HG03575 (cell line): ENCODE data around the gene EFTUD2.

ENCODE experiments used
- ATAC-seq: cut with Tn5 transposase; IDR thresholded peaks from one replicate; pipeline ENCODE4 v1.9.1; 2021; ENCODE audit not compliant: unreplicated experiment, insufficient number of reproducible peaks, low FRiP score; ENCODE audit errors: extremely low read depth

EFTUD2 gene

GRCh38 chr17:44912763-44913544 lies 13.7 kb upstream of the EFTUD2 start:
- ATAC-seq: no peak

DNA sequence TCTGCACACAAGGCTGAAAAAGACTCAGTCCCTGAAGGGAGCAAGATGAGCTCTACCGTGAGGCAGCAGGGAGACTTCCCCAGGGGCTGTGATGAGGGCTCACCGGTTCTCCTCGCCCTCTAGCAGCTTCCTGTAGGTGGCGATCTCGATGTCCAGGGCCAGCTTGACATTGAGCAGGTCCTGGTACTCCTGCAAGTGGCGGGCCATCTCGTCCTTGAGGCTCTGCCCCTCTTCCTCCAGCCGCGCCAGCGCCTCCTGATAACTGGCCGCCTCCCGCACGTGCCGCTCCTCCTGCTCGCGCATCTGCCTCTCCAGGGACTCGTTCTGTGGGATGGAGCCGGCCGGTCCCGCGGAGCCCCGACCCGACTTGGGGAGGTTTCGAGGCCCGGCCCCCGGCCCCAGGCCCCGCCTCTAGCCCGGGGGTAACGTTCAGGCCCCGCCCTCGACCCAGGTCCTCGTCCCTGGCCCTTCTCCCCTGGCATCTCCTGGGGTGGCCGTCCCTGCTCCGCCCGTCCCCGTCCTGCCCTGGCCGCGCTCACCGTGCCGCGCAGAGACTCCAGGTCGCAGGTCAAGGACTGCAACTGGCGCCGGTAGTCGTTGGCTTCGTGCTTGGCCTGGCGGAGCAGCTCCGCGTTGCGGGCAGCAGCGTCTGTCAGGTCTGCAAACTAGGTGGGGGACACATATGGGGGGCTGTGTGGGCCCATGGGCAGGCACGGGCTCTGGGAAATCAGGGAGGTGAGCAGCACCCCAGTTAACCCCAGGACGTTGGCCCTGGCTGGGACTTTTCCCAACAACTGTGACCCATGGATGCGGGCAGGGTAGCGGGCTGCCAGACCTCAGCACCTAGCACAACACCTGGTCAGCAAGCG lies 12.1 kb upstream of the EFTUD2 start:
- ATAC-seq: no peak

DNA sequence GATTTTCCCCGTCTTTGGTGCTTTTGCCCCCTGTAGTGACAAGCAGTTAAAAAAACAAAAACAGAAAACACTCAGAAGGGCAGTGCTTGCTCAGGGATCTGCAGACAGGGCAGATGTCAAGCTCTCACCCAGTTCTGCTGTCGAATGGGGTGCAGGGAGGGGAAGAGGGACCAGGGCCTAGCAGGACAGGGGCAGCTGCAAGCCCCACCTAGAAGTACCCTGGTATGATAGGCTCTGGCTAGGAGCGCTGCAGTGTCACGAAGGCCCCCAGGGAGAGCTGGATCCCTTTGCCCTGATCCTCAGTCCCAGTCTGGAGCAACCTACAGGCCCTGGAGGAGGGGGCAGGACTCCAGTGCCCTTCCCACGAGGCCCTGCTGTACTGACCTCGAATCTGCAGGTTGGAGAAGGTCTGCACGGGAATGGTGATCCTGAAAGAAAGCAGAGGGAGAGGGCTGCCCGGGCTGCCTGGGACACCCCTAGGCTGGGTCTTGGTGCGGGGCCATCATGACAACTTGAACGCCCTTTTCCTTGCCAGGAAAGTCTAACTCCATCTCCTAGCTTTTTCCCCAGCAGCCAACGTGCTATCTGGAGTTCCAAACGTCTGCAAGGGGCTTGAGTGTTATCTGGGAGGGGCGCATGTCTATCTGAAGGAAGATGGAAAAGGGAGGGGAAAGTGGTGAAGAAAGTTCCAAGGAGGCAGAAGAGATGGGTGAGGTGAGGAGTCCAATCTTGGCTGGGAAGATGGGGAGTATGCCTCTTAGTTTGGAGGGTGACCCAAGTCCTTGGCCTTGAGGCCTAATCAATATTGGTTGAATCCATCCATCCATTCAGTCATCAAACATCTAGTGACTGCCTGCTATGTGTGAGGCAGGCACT lies 11.2 kb upstream of the EFTUD2 start:
- no peak for ATAC-seq

DNA sequence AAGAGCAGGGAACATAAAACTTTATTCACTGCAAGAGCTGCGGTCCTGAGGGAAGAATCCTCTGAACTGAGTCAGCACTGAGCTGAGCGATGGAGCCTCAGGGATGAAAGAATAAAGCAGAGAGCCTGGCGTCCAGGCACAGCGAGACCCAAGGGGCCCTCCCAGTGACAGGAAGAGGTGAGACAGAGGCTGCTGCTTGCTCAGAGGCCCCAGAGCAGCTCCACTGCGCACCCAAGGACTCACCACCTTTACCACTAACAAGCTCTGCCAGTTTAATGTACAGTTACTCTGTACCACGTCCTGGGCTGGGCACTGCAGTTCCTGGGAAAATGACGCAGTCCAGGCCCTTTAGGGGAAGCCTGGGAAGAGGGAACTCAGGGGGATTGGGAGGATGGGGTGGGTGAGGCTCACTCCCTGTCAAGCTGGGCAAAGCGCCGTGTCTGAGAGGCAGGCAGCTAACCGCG lies 10.5 kb upstream of the EFTUD2 start:
- ATAC-seq: no peak

DNA sequence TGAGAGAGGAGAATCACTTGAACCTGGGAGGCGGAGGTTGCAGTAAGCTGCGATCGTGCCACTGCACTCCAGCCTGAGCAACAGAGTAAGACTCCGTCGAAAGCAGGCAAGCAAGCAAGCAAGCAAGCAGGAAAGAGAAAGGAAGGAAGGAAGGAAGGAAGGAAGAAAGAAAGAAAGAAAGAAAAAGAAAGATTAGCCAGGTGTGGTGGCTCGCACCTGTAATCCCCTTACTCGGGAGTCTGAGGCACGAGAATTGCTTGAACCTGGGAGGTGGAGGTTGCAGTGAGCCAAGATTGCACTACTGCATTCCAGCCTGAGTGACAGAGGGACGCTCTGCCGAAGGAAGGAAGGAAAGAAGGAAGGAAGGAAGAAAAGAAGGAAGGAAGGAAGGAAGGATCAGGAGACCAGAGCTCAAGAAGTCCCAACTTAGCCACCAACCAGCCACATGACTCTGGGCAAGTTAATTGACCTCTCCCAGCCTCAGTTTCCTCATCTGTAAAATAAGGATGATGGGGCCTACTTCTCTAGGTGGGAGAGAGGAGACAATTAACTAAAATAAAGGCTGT lies 9.6 kb upstream of the EFTUD2 start:
- no peak for ATAC-seq

DNA sequence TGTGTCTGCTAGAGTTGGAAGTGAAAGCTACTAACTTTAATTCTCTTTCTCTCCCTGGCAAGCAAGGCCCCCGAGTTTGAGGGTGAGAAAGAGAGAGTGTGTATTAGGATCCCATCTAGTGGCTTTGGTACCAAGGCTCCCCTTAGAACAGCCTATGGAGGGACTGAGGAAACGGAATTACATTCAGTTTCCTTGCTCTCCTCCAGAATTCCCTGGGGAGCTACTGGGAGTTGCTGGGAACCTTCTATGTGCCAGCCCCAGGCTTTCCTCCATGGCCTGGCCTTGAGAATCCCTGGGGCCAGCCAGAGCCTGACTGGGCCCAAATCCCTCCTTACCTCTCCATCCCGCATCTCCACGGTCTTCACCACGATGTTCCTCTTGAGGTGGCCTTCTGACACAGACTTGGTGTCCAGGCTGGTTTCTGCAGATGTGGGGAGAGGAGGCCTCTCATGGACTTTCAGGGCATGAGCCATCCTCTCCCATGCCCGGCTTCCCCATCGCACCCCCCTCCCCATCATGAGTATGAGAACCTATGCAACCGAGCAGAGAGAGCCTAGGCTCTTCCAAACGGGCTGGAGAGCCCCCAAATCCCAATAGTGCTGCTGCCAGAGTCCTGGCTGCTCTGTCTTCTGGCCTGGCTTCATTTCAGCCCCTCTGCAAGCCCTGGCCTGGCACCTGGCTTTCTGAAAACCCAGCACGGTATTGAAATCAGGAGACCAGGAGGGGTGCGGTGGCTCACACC lies 8.7 kb upstream of the EFTUD2 start:
- no peak for ATAC-seq

DNA sequence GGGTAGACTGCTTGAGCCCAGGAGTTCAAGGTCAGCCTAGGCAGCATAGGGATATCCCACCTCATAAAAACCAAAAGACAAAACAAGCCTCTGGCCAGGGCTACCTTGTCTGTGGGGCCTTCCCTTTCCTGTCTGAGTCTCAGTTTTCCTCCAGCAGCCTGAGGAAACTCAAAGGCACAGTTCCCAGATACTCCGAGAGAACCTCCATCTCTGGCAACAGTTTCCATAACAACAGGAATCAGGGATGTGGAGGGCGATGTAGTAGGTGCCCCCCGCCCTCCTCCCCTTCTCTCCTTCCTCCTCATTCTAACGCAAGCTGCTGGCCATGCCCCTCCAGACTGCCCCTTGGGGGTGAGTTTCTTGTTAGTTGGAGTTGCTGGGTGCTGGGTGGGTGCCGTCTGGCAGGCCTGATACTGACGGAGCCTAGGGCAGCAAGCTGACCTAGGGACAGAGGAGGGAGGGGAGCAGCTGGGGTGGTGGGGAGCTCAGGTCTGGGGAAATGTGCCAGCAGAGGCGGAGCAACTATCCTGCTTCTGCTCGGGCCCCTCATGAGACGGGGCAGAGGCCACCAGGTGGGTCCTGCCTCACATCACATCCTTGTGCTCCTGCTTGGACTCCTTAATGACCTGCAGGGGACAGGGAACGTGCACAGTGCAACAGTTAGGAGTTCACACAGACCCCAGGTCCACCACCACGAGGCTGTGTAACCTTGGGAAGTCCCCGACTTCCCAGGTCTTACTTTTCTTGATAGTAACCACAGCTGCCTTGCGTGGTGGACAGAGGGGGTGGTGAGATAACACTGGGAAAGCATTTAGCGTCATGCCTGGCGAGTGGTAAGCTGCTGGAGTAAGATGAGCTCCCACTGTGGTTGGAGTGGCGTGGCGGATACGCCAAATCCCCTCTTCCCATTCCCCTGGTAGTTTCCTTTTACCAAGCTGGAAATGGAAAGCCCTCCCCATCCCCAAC lies 7.8 kb upstream of the EFTUD2 start:
- no peak for ATAC-seq

- ATAC-seq: no peak
Measured at GRCh38 chr17:44906010-44906646, 6.9 kb upstream of the EFTUD2 start.

DNA sequence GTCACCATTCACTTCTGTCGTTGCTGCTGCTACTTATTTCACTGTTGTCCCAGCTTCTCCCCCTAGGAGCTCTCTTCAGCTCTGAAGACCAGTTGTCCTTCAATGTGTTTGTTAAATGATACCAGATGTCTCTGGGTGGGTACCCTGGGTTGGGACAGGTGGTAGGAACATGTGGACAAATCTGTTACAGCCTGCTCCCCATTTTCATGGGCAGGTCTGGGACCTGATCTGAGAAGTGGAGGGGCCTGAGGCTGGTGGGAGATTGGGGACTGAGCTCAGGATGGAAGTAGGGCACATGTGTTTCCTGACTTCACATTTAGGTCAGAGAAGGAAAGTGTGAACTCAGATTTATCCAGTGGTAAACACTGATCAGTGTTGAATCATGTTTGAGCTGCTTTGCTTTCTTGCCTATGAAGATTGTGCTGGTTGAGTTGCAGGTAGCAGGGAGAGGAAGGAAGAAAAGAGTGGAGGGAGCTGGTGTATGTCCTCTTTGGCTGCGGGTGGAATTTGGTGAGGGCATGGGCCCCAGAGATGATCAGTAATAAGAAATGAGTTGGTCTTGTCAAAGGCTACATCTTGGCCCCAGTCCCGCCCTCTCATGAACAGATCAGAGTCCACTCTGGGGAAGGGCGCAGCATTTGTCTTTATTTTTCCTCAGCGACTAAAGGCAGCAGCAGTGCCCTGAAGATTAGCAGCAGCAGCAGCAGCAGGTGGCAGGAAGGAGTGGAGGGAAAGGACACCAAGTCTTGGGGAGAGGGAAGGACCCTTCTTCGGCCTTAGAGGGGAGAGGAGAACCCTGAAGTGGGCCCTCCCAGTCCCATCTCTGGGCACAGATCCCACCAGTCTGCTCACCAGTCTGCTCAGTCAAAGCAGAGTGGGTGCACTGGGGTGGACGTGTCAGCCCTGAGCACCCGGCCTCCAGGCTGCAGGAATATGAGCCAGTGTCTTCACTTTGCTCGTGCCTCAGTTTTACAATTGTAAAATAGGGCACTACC lies 6.1 kb upstream of the EFTUD2 start:
- no peak for ATAC-seq

- ATAC-seq: no peak
Measured at GRCh38 chr17:44904001-44904984, 5.0 kb upstream of the EFTUD2 start.

- ATAC-seq: no peak
Measured at GRCh38 chr17:44903012-44903685, 3.9 kb upstream of the EFTUD2 start.

DNA sequence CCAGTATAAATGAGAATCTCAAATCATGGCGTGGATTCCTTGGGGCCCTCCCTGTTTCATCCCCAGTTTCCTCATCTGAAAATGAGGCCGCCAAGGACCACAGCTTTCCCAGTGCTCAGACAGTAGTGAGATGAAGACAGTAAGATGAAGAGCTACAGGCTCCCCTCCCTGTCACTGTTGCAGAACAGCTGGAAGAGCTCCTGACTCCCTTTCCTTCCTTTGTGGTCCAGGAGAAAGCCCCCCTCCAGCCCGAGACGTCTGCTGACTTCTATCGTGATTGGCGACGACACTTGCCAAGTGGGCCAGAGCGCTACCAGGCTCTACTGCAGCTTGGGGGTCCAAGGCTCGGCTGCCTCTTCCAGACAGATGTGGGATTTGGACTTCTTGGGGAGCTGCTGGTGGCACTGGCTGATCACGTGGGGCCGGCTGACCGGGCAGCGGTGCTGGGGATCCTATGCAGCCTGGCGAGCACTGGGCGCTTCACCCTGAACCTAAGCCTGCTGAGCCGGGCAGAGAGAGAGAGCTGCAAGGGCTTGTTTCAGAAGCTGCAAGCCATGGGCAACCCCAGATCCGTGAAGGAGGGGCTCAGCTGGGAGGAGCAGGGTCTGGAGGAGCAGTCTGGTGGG lies 3.0 kb upstream of the EFTUD2 start:
- ATAC-seq: no peak

- ATAC-seq: no peak
Measured at GRCh38 chr17:44901411-44901921, 2.2 kb upstream of the EFTUD2 start.
